ENCODE data around the gene ACAD9.
A peak's percentile ranks its signal among the peaks of the same experiment; 100 is the strongest.
"Not testable (repeated sequence)": the region's sequence is repeated elsewhere in the genome, so short reads cannot be mapped to it uniquely, and the experiment has no call there.

Gene ACAD9

GRCh38 chr3:128861491-128861890, 17.9 kb upstream of the ACAD9 start:
- DNase-seq (ENCODE audit: low read depth in 2 of 2): no peak

- DNase-seq (ENCODE audit: low read depth in 2 of 2): no peak
These were observed 15.9 kb upstream of the ACAD9 start for GRCh38 chr3:128863560-128863959.

- no peak for DNase-seq (ENCODE audit: low read depth in 2 of 2)
These were observed 15.0 kb upstream of the ACAD9 start for GRCh38 chr3:128864351-128864811.

GRCh38 chr3:128864849-128865804, 14.3 kb upstream of the ACAD9 start:
- not testable (repeated sequence) for DNase-seq (ENCODE audit: low read depth in 2 of 2)

GRCh38 chr3:128867200-128868125, 12.0 kb upstream of the ACAD9 start:
- no peak for DNase-seq (ENCODE audit: low read depth in 2 of 2)

GRCh38 chr3:128870347-128870746, 9.1 kb upstream of the ACAD9 start:
- no peak for DNase-seq (ENCODE audit: low read depth in 2 of 2)

- no peak for DNase-seq (ENCODE audit: low read depth in 2 of 2)
These were observed 7.1 kb upstream of the ACAD9 start for GRCh38 chr3:128872282-128872681.

GRCh38 chr3:128872744-128873143, 6.7 kb upstream of the ACAD9 start:
- no peak for DNase-seq (ENCODE audit: low read depth in 2 of 2)

- DNase-seq (ENCODE audit: low read depth in 2 of 2): no peak
These were observed 6.0 kb upstream of the ACAD9 start for GRCh38 chr3:128873244-128874022.

GRCh38 chr3:128874481-128875180, 4.8 kb upstream of the ACAD9 start:
- DNase-seq (ENCODE audit: low read depth in 2 of 2): no peak

GRCh38 chr3:128875556-128876120, 3.8 kb upstream of the ACAD9 start:
- peak; percentile 52 to 62 for DNase-seq (ENCODE audit: low read depth in 2 of 2)

GRCh38 chr3:128878011-128878457, 1.4 kb upstream of the ACAD9 start:
- DNase-seq (ENCODE audit: low read depth in 2 of 2): no peak

- no peak for DNase-seq (ENCODE audit: low read depth in 2 of 2)
These were observed 780 bp upstream of the ACAD9 start for GRCh38 chr3:128878556-128879124.

GRCh38 chr3:128879991-128880390, 571 bp downstream of the ACAD9 start:
- no peak for DNase-seq (ENCODE audit: low read depth in 2 of 2)

GRCh38 chr3:128880455-128880854, 1.0 kb downstream of the ACAD9 start:
- not testable (repeated sequence) for DNase-seq (ENCODE audit: low read depth in 2 of 2)

GRCh38 chr3:128881576-128881975, 2.2 kb downstream of the ACAD9 start:
- no peak for DNase-seq (ENCODE audit: low read depth in 2 of 2)

GRCh38 chr3:128882719-128883118, 3.3 kb downstream of the ACAD9 start:
- DNase-seq (ENCODE audit: low read depth in 2 of 2): no peak

- DNase-seq (ENCODE audit: low read depth in 2 of 2): no peak
These were observed 5.6 kb downstream of the ACAD9 start for GRCh38 chr3:128884992-128885391.

- DNase-seq (ENCODE audit: low read depth in 2 of 2): no peak
These were observed 9.9 kb downstream of the ACAD9 start for GRCh38 chr3:128889139-128889894.
